Body of pancreas (tissue), 4 donors: ENCODE measurements around the gene VAV2. TPM values are rescaled to one million over a fixed set of nuclear protein-coding genes. Genes with fewer than 3 reads are reported as not detected.

Experiments used
- ATAC-seq: fragments of 150-250 bp; one replicate; pipeline ENCODE4 v1.9.1; 2016
- DNase-seq, 4 donors: peaks; one replicate each; pipeline ENCODE4 v3.0.0-alpha.2; 2019
- H3K27ac ChIP-seq, 4 donors: fragments of 200-600 bp; sonication (generic); 1 replicate in 3 of 4; 2 replicates in 1 of 4; pipeline versions ENCODE4 v1.5.1 to v1.6.1; 2016 to 2019; ENCODE audit warnings: mild to moderate bottlenecking in 1 of 4, mixed read lengths in 1 of 4, moderate library complexity in 1 of 4
- H3K27me3 ChIP-seq, 2 donors: fragments of 200-600 bp; sonication (generic); one replicate each; pipeline ENCODE4 v1.6.0; 2016; ENCODE audit warnings: mild to moderate bottlenecking in 1 of 2
- H3K36me3 ChIP-seq, 2 donors: fragments of 200-600 bp; sonication (generic); replicated peaks in 1 of 2; 2 replicates each; pipeline ENCODE4 v1.5.1; 2016; ENCODE audit warnings: low read depth in 2 of 2; ENCODE audit not compliant: insufficient read depth in 1 of 2
- H3K4me1 ChIP-seq: fragments of 200-600 bp; sonication (generic); one replicate; pipeline ENCODE4 v1.6.0; 2016
- H3K4me3 ChIP-seq, 2 donors: fragments of 200-600 bp; sonication (generic); 1 replicate in 1 of 2; 2 replicates in 1 of 2; pipeline ENCODE4 v1.5.1; 2016 to 2019
- H3K9me3 ChIP-seq, 3 donors: fragments of 200-600 bp; sonication (generic); 1 replicate in 2 of 3; 2 replicates in 1 of 3; pipeline ENCODE4 v1.5.1; 2016
- CTCF ChIP-seq, 7 experiments: fragments of 450-650 bp in 4 of 7; fragments of 200-600 bp in 3 of 7; sonication (generic) in 3 of 7; IDR thresholded peaks; one replicate each; pipeline ENCODE4 v1.5.1; 2016 to 2019; ENCODE audit warnings: antibody characterized with exemption in 7 of 7
- POLR2A ChIP-seq, 3 donors: fragments of 450-650 bp; IDR thresholded peaks; one replicate each; pipeline ENCODE4 v1.6.1; 2016; ENCODE audit warnings: antibody characterized with exemption in 3 of 3, mild to moderate bottlenecking in 2 of 3
- WGBS, 2 donors: methylation state at CpG; one replicate each; pipeline ENCODE4 v1.1.5; 2017; 5-methylcytosine and 5-hydroxymethylcytosine counted together
- intact Hi-C: fragments of 100-400 bp; cut with DNase I; formaldehyde crosslinking; loops from one replicate; pipeline ENCODE4 v1.15.1; 2023
- total RNA-seq, 2 donors: library from RNA; depleted of rRNA; stranded (reverse); fragments of >200 nt; gene quantifications; one replicate each; pipeline ENCODE4 v1.1.0, GENCODE V29; 2016

VAV2 gene
- total RNA-seq, 2 donors from 2014 or later: 31.6 to 32.3 TPM

DNA sequence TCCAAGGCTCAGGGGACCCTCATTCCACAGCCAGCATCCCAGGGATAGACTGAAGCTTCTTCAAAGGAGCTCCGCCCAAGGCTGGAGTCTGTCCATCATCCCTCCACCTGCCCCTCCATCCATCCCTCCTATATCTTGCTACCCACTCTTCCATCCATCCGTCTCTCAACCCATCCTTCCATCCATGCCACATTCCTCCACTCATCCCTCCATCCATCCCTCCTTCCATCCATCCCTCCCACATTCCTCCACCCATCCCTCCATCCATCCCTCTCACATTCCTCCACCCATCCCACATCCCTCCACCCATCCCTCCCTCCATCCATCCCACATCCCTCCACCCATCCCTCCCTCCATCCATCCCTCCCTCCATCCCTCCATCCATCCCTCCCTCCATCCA, 5.5 kb upstream of the VAV2 start:
- Histone ChIP-seq H3K36me3 (no peaks in the 10 kb centered on the region), H3K9me3 (no peaks in the 10 kb centered on the region), H3K27me3 (no peaks in the 10 kb centered on the region), H3K27ac (no peak overlapping the region), H3K4me3 (no peak overlapping the region), H3K4me1 (peaks cover 15% of the 10 kb centered on the region)
- TF ChIP-seq CTCF (IDR thresholded peaks at IDR 0.05): no peak
- TF ChIP-seq POLR2A (IDR thresholded peaks at IDR 0.05): no peak
- no peak for ATAC-seq
- WGBS, 2 donors: 66 to 75% methylated on average over 2 of the region's 2 CpGs
- no peak for DNase-seq
- intact Hi-C loops: loop anchor here (5.0 kb wide), 1 partner anchor 205 kb away; no protein-coding TSS in a partner anchor

DNA sequence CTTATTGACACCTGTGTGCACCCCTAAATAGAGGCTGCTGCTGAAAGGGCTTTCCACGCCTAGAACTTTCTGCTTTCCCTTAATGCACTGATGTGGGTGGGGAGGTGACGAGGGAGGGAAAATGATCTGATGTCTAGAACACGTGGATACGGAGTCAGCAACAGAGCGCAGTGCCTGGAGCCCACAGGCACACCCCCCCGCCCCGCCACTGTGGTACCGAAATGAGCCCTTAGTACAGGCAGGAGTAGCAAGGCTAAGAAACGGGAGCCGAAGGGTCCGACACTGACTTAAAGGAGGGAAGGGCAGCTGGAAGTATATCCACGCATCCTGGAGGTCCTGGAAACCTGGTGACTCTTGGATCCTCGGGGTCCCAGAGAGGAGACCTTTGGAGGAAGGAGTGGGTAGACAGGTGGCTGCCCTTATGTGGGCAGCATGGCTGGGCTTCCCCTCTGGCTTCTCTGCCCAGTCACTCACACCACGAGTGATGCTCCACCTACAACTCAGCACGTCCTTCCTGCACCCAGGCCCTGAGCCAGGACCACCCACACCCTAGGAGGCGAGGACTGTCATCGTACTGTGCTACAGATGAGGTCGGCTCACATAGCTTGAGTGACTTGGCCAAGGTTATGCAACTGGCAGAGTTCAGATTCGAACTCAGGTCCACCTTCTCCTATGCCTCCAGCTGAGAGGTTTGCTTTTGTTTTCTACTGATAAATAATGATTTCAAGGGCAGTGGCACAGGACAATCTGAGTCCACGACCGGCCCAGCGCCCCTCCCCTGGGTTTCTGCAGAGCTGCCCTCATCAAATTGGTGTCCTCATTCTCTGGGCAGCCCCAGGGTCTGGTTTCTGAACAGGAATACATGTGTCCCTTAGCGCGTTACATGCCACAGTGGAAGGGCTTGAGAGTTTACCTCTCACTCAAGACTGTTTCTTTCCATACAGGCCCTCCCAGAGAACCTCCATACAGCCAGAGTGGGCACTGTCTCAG, 4.7 kb upstream of the VAV2 start:
- intact Hi-C loops: loop anchor here (5.0 kb wide), 1 partner anchor 205 kb away; no protein-coding TSS in a partner anchor
- WGBS, 2 donors: 35 to 49% methylated on average over 23 to 24 of the region's 24 CpGs
- TF ChIP-seq POLR2A (IDR thresholded peaks at IDR 0.05): no peak
- TF ChIP-seq CTCF (IDR thresholded peaks at IDR 0.05): no peak
- Histone ChIP-seq H3K4me1 (peaks cover 15% of the 10 kb centered on the region), H3K4me3 (no peak overlapping the region), H3K27me3 (no peaks in the 10 kb centered on the region), H3K27ac (no peak overlapping the region), H3K36me3 (no peaks in the 10 kb centered on the region), H3K9me3 (no peaks in the 10 kb centered on the region)
- DNase-seq: no peak
- no peak for ATAC-seq

GRCh38 chr9:133995012-133995896, 3.1 kb upstream of the VAV2 start:
- DNase-seq: no peak
- intact Hi-C loops: loop anchor here (5.0 kb wide), 1 partner anchor 203 kb away; no protein-coding TSS in a partner anchor
- no peak for ATAC-seq

More at GRCh38 chr9:133995012-133995896, 3.1 kb upstream of the VAV2 start:
- 48% methylated on average over 16 to 17 of the region's 17 CpGs for WGBS, 2 donors
- H3K9me3 ChIP-seq: no peaks in the 10 kb centered on the region
- no peaks in the 10 kb centered on the region for H3K27me3 ChIP-seq
- H3K27ac ChIP-seq: no peak overlapping the region
- H3K36me3 ChIP-seq: no peaks in the 10 kb centered on the region
- TF ChIP-seq CTCF (IDR thresholded peaks at IDR 0.05) (no peak), POLR2A (IDR thresholded peaks at IDR 0.05) (no peak)
- H3K4me1 ChIP-seq: peaks cover 25% of the 10 kb centered on the region
- H3K4me3 ChIP-seq: no peak overlapping the region
